ENCODE measurements around the gene TOX3. TPM values are rescaled to one million over a fixed set of nuclear protein-coding genes. Genes with fewer than 3 reads are reported as not detected.

Gene TOX3
- total and polyA plus RNA-seq, 2 of the 8 experiments (the other 6 are each of a cell fraction or from before 2014, with no cell fraction given) = 16.7 to 31.2 TPM

GRCh38 chr16:52466994-52467393 lies 79.9 kb downstream of the TOX3 start:
- Histone ChIP-seq H4K8ac (ENCODE audit: extremely low read depth, insufficient read depth, low read length) (no peak overlapping the region), H2AFZ (ENCODE audit: low read length) (no peak overlapping the region), H2BK15ac (ENCODE audit: low read length) (no peak overlapping the region), H2BK120ac (replicated peaks; ENCODE audit: low read depth, low read length) (no peak overlapping the region), H3K4me1 (replicated peaks in 1 of 4; ENCODE audit: control insufficient read depth in 3 of 4, insufficient read depth in 4 of 4, low read length in 3 of 4) (peaks cover 2 to 17% (median 4%) of the 10 kb centered on the region in 4 experiments; a peak in 4 of 7 replicates), H3K18ac (ENCODE audit: extremely low read depth, low read length) (no peak overlapping the region), H2BK20ac (ENCODE audit: low read length) (no peak overlapping the region), H3K4ac (replicated peaks; ENCODE audit: insufficient read length, low read depth, low read length) (no peak overlapping the region), H3K9ac (replicated peaks in 1 of 4; ENCODE audit: extremely low read depth in 1 of 4, low read depth in 3 of 4, low read length in 3 of 4) (no peak overlapping the region), H2AK5ac (ENCODE audit: low read depth, low read length) (no peak overlapping the region), H3K79me2 (ENCODE audit: control insufficient read depth in 1 of 2, insufficient read depth in 2 of 2, low read length in 2 of 2) (peaks cover 0 to 30% of the 10 kb centered on the region in 2 experiments; a peak in 2 of 4 replicates), H4K5ac (ENCODE audit: insufficient read length, low read depth, low read length) (no peak overlapping the region), H3K27ac (ENCODE audit: low read depth, low read length) (no peak overlapping the region), H3K4me3 (ENCODE audit: extremely low read depth in 1 of 4, insufficient read depth in 2 of 4, low read depth in 3 of 4, low read length in 4 of 4) (no peak overlapping the region), H3K56ac (replicated peaks; ENCODE audit: insufficient read length, low read depth, low read length) (no peak overlapping the region), H3K14ac (ENCODE audit: insufficient read length) (no peak overlapping the region), H3K36me3 (ENCODE audit: control insufficient read depth in 2 of 4, insufficient read depth in 4 of 4, low read length in 3 of 4) (peaks cover 2 to 32% (median 5%) of the 10 kb centered on the region in 4 experiments; a peak in 5 of 8 replicates), H2BK12ac (ENCODE audit: low read depth, low read length) (no peak overlapping the region), H3K27me3 (replicated peaks in 1 of 4; ENCODE audit: control insufficient read depth in 3 of 4, extremely low read depth in 1 of 4, insufficient read depth in 3 of 4, low read length in 3 of 4) (no peaks in the 10 kb centered on the region), H4K20me1 (replicated peaks in 1 of 2; ENCODE audit: control insufficient read depth in 1 of 2, insufficient read depth in 2 of 2, low read length in 2 of 2) (no peaks in the 10 kb centered on the region), H3K79me1 (ENCODE audit: low read depth, low read length) (no peaks in the 10 kb centered on the region; the same call in 1 of the 2 replicates), H4K91ac (replicated peaks; ENCODE audit: insufficient read length, low read length) (no peak overlapping the region), H3K23me2 (ENCODE audit: low read depth, low read length) (no peaks in the 10 kb centered on the region), H2BK5ac (ENCODE audit: low read depth, low read length) (no peak overlapping the region), H3K4me2 (ENCODE audit: insufficient read depth in 1 of 2, low read depth in 2 of 2, low read length in 2 of 2) (no peak overlapping the region), H3K23ac (ENCODE audit: insufficient read length) (no peak overlapping the region), H3K9me3 (ENCODE audit: insufficient read depth in 2 of 2, low read depth in 1 of 2, low read length in 1 of 2) (no peaks in the 10 kb centered on the region)
- WGBS, 2 experiments (ENCODE audit: extremely low coverage in 1 of 2, insufficient coverage in 1 of 2, insufficient read length in 1 of 2, insufficient replicate concordance in 2 of 2, low coverage in 1 of 2, low lambda C conversion rate in 2 of 2, missing lambda C conversion rate in 1 of 2) = 81% methylated on average over 3 of the region's 3 CpGs; no CpG with 5 or more reads in 1 of the 2 experiments
- POLR2A ChIA-PET (ENCODE audit: partially characterized antibody) = no interaction called here
- FAIRE-seq (no peak), DNase-seq (ENCODE audit: low read depth in 1 of 2, low spot score in 2 of 2) (no peak)
- CTCF ChIA-PET (ENCODE audit: partially characterized antibody) = no interaction called here
- no peak for TF ChIP-seq POLR2AphosphoS5 (IDR thresholded peaks at IDR 0.05; ENCODE audit: low read depth, low read length)

Measured in H1 (cell line).